ENCODE measurements around the gene MAP3K6. TPM values are rescaled to one million over a fixed set of nuclear protein-coding genes. Genes with fewer than 3 reads are reported as not detected.
"Not testable (repeated sequence)": the region's sequence is repeated elsewhere in the genome, so short reads cannot be mapped to it uniquely, and the experiment has no call there.

MAP3K6 gene
- total RNA-seq, 2 experiments from 2014 or later: 5.0 to 6.0 TPM

- ChIA-PET POLR2A (no interaction called here), CTCF (interaction anchor here (1.1 to 7.4 kb wide), 2 partner anchors 65 to 101 kb away, joined by 3 to 159 read pairs; no protein-coding TSS in a partner anchor)
These were observed 32.7 kb upstream of the MAP3K6 start for GRCh38 chr1:27399251-27400025.

- ChIA-PET POLR2A (no interaction called here), CTCF (interaction anchor here (1.1 to 7.4 kb wide), 3 partner anchors 33 to 100 kb away, joined by 3 to 159 read pairs (median 4); no protein-coding TSS in a partner anchor)
These were observed 31.8 kb upstream of the MAP3K6 start for GRCh38 chr1:27398405-27399149.

- CTCF ChIA-PET: interaction anchor here (1.4 to 7.4 kb wide), 3 partner anchors 32 to 203 kb away, joined by 4 to 159 read pairs (median 4); no protein-coding TSS in a partner anchor
- POLR2A ChIA-PET: no interaction called here
These were observed 31.0 kb upstream of the MAP3K6 start for GRCh38 chr1:27397749-27398148.

DNA sequence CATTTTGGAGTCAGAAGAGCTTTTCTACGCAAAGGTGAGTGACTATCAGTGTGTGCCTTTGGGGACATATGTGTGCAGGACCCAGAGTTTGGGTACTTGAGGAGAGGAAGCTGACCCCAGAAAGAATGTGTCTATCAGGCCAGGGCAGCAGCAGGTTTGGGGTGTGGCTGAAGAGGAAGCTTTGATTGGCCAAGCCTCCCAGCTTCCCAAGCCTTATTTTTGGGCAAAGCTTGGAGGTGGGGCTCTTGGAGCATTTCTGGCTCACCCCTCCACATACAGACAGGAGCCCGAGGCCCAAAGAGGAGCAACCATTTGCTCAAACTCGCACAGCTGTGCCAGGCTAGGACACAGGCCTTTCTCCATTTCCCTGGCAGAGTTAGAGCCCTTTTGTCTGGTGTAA lies 30.3 kb upstream of the MAP3K6 start:
- CTCF ChIA-PET: interaction anchor here (0.7 to 7.4 kb wide), 7 partner anchors 10 to 918 kb away, joined by 3 to 159 read pairs (median 4); no protein-coding TSS in a partner anchor
- POLR2A ChIA-PET: no interaction called here

DNA sequence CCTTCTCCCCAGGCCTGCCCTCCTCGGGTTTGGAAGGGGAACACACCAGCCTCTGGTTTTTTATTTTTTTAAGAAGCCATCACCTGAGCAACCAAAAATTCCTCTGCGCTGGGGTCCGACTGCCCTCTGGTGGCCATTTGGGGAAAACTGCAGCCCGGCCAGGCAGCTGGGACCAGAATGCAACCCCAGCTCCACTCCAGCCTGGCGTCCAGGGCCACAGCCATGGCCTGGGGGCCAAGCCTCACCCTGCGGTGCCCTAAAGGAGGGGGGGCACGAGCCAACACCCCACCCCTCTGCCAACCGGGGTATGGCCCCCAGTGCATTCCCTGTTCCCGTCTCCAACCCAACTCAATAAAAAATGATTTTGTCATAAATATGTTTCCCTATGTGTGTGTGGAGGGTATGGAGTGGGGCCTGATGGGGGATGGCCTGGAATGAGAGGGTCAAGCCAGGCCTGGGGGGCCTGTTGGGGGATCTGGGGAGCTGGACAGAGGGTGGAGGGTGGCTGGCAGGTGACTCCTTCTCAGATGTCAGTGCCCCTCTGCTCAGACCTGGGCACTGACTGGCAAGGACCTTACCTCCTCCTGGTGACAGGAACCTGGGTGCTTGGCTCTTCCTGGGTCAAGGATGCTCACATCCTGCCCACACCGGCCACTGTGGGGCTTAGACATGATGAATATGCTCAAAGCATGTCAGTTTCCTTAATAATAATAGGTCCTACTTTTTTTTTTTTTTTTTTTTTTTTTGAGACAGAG lies 28.9 kb upstream of the MAP3K6 start:
- POLR2A ChIA-PET: interaction anchor here (0.6 to 0.7 kb wide), 2 partner anchors 99 to 489 kb away, joined by 4 to 11 read pairs; no protein-coding TSS in a partner anchor
- CTCF ChIA-PET: interaction anchor here (0.6 to 7.4 kb wide), 19 partner anchors 9 to 489 kb away, joined by 3 to 159 read pairs (median 4); no protein-coding TSS in a partner anchor

DNA sequence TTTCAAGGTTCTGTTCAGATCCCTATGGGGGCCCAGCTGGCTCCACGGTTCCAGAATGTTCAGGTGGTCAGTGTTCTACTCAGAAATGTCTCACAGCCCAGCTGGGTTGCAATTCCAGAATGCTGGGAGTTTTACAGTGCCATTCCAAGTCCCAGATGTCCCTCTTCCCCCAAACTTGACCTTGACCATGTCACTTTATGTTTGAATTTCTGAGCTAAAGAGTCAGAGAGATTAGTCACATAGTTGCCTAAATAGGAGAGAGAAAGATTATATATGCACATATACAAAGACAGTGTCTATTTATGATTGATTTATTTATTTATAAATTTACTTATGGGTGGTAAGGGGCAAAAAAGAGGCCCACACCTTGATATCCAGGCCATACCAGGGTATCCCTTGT lies 28.2 kb upstream of the MAP3K6 start:
- POLR2A ChIA-PET: no interaction called here
- CTCF ChIA-PET: interaction anchor here (0.6 to 7.4 kb wide), 17 partner anchors 13 to 350 kb away, joined by 3 to 159 read pairs (median 4); partner anchors contain the start of gene WASF2

DNA sequence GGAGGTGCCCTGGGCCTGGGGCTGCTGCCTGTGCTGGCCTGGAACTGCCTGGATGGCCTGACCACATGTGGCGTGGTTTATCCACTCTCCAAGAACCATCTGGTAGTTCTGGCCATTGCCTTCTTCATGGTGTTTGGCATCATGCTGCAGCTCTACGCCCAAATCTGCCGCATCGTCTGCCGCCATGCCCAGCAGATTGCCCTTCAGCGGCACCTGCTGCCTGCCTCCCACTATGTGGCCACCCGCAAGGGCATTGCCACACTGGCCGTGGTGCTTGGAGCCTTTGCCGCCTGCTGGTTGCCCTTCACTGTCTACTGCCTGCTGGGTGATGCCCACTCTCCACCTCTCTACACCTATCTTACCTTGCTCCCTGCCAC lies 27.5 kb upstream of the MAP3K6 start:
- ChIA-PET POLR2A (no interaction called here), CTCF (interaction anchor here (0.6 to 7.4 kb wide), 11 partner anchors 17 to 213 kb away, joined by 3 to 159 read pairs (median 6); partner anchors contain the start of gene WASF2)

- ChIA-PET POLR2A (no interaction called here), CTCF (interaction anchor here (0.9 to 7.4 kb wide), 4 partner anchors 36 to 213 kb away, joined by 3 to 159 read pairs (median 18); partner anchors contain the start of gene WASF2)
These were observed 27.0 kb upstream of the MAP3K6 start for GRCh38 chr1:27393641-27394281.

GRCh38 chr1:27392778-27393635 lies 26.2 kb upstream of the MAP3K6 start:
- ChIA-PET POLR2A (no interaction called here), CTCF (interaction anchor here (1.0 to 7.4 kb wide), 2 partner anchors 94 to 214 kb away, joined by 4 to 159 read pairs; no protein-coding TSS in a partner anchor)

DNA sequence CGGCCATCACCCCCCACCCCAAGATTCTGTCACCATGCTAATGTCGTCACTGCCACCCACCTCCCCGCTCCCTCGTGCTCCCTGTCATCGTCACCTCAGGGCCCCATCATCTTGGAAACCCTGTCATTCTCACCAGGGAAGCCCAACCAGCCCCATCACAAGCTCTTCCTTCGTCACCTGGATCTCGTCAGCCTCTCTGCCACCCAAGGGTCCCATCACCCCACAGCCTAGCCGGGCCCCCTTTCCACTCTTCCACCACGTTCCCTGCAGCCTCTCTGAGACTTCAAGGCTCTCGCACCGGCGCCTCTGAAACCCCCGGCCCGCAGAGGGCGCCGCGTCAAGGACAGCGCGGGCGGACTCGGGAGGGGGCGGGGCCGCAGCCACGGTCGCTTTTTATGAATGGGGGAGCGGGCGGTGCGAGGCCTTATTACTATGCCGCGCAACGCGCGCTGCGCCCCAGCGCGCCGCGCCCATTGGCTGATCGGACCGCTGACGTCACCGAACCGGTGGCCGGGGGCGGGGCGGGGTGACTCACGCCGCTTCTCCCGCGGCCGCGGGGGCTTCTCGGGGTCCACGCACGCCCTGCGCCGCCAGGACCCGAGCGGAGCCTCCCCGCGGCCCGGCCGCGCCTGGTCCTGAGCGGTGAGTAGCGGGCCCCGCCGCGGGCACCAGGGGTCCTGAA lies 25.5 kb upstream of the MAP3K6 start, which contains the start of gene GPR3:
TSS of gene GPR3 (plus strand) at position 527 of the 682 bp plus-strand sequence. CDS start 1,177 bp downstream, outside the sequence.
- POLR2A ChIA-PET: interaction anchor here (0.7 to 1.2 kb wide), 2 partner anchors 27 to 105 kb away, joined by 4 to 6 read pairs; no protein-coding TSS in a partner anchor

GRCh38 chr1:27391511-27392095 lies 24.8 kb upstream of the MAP3K6 start:
- POLR2A ChIA-PET: interaction anchor here (0.7 to 1.2 kb wide), 2 partner anchors 26 to 106 kb away, joined by 4 to 6 read pairs; no protein-coding TSS in a partner anchor
- CTCF ChIA-PET: interaction anchor here (0.7 to 7.1 kb wide), 17 partner anchors 12 to 269 kb away, joined by 3 to 107 read pairs (median 4); partner anchors contain the start of genes MAP3K6, SYTL1 and TMEM222

More for the DNA sequence above, 25.5 kb upstream of the MAP3K6 start, which contains the start of gene GPR3:
- CTCF ChIA-PET: interaction anchor here (0.7 to 7.1 kb wide), 14 partner anchors 26 to 268 kb away, joined by 3 to 107 read pairs (median 4); partner anchors contain the start of genes MAP3K6, SYTL1 and TMEM222

GRCh38 chr1:27388337-27389005 lies 21.7 kb upstream of the MAP3K6 start:
- POLR2A ChIA-PET: interaction anchor here (1.1 kb wide), 1 partner anchor 23 kb away, joined by 3 read pairs; no protein-coding TSS in a partner anchor
- CTCF ChIA-PET: interaction anchor here (0.6 to 7.1 kb wide), 8 partner anchors 18 to 218 kb away, joined by 3 to 107 read pairs (median 6); partner anchors contain the start of gene MAP3K6

GRCh38 chr1:27384797-27385196 lies 18.0 kb upstream of the MAP3K6 start:
- POLR2A ChIA-PET: not testable (repeated sequence)
- CTCF ChIA-PET: interaction anchor here (1.2 to 3.8 kb wide), 3 partner anchors 18 to 52 kb away, joined by 3 to 16 read pairs (median 3); partner anchors contain the start of gene MAP3K6

DNA sequence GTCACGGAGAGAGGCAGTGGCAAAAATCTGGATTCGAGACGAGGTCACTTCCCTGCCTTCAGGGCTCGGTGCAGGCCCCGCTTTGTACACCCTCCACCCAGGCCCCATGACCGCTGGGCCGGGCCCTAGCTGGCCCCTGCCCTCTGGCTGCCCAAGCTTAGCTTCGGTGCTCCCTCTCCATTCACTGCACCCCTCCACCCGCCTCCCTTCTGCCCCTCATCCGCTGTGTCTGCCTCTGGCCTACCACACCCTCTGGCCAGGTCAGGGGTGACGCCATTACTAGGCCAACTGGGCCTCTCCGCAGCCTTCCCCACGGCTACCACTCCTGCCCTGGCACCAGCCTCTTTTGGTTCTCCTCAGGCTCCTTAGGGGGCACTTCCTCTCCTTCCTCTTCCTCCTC lies 16.9 kb upstream of the MAP3K6 start:
- ChIA-PET CTCF (interaction anchor here (0.6 to 3.8 kb wide), 3 partner anchors 13 to 82 kb away, joined by 3 to 16 read pairs (median 3); no protein-coding TSS in a partner anchor), POLR2A (no interaction called here)

- ChIA-PET CTCF (interaction anchor here (1.0 to 3.8 kb wide), 2 partner anchors 26 to 50 kb away, joined by 4 to 16 read pairs; no protein-coding TSS in a partner anchor), POLR2A (no interaction called here)
These were observed 16.4 kb upstream of the MAP3K6 start, which contains the start of gene CD164L2 for GRCh38 chr1:27383039-27383605. TSS of gene CD164L2 (minus strand) at chr1:27383333. CDS start at chr1:27383239, 94 bp downstream.
